Tibial nerve (tissue), 4 donors: ENCODE results near the gene KCNJ6. TPM values are rescaled to one million over a fixed set of nuclear protein-coding genes. Genes with fewer than 3 reads are reported as not detected.

Experiments used
- DNase-seq, 2 donors: peaks; one replicate each; pipeline ENCODE4 v3.0.0-alpha.2; 2019; ENCODE audit warnings: low spot score in 2 of 2
- H3K27ac ChIP-seq, 4 donors: fragments of 200-600 bp; sonication (generic) in 3 of 4; one replicate each; pipeline ENCODE4 v1.5.1; 2017 to 2019; ENCODE audit warnings: mild to moderate bottlenecking in 1 of 4
- H3K27me3 ChIP-seq, 2 donors: fragments of 200-600 bp; sonication (generic) in 1 of 2; one replicate each; pipeline versions ENCODE4 v1.5.1 to v1.6.0; 2017 to 2019
- H3K36me3 ChIP-seq, 3 donors: fragments of 200-600 bp; sonication (generic); one replicate each; pipeline ENCODE4 v1.5.1; 2018 to 2019
- H3K4me1 ChIP-seq, 4 donors: fragments of 200-600 bp; sonication (generic) in 3 of 4; one replicate each; pipeline ENCODE4 v1.5.1; 2017 to 2019
- H3K4me3 ChIP-seq, 4 donors: fragments of 200-600 bp; sonication (generic) in 3 of 4; one replicate each; pipeline ENCODE4 v1.5.1; 2017 to 2019; ENCODE audit warnings: mild to moderate bottlenecking in 1 of 4, moderate library complexity in 1 of 4
- H3K9me3 ChIP-seq, 4 donors: fragments of 200-600 bp; sonication (generic) in 3 of 4; one replicate each; pipeline ENCODE4 v1.5.1; 2017 to 2019
- CTCF ChIP-seq, 5 experiments: fragments of 200-600 bp in 3 of 5; fragments of 450-650 bp in 2 of 5; sonication (generic) in 3 of 5; IDR thresholded peaks; one replicate each; pipeline ENCODE4 v1.5.1; 2016 to 2019; ENCODE audit warnings: antibody characterized with exemption in 5 of 5, mild to moderate bottlenecking in 3 of 5, moderate library complexity in 2 of 5
- EP300 ChIP-seq, 2 donors: sonication (generic); formaldehyde crosslinking; IDR thresholded peaks; one replicate each; pipeline ENCODE4 v1.6.1; 2017; ENCODE audit warnings: antibody characterized with exemption in 2 of 2, mild to moderate bottlenecking in 1 of 2
- POLR2A ChIP-seq, 2 donors: fragments of 450-650 bp; IDR thresholded peaks; one replicate each; pipeline ENCODE4 v1.6.1; 2017; ENCODE audit warnings: antibody characterized with exemption in 2 of 2, mild to moderate bottlenecking in 2 of 2, moderate library complexity in 2 of 2
- WGBS, 2 donors: methylation state at CpG; one replicate each; pipeline ENCODE4 v1.1.5; 2018; 5-methylcytosine and 5-hydroxymethylcytosine counted together
- total RNA-seq, 4 donors: library from RNA; depleted of rRNA; stranded (reverse); fragments of >200 nt; gene quantifications; one replicate each; pipeline ENCODE4 v1.1.0, GENCODE V29; 2016

KCNJ6 gene
- total RNA-seq, 4 donors from 2014 or later: not detected

- H3K27ac ChIP-seq: no peak overlapping the region
- no peaks in the 10 kb centered on the region for H3K27me3 ChIP-seq
- H3K4me3 ChIP-seq: no peak overlapping the region
- no peaks in the 10 kb centered on the region for H3K36me3 ChIP-seq
- H3K4me1 ChIP-seq: peaks cover 0 to 9% (median 3%) of the 10 kb centered on the region in 4 donors
- WGBS, 2 donors: 45 to 50% methylated on average over 5 of the region's 5 CpGs
- DNase-seq: no peak
- TF ChIP-seq POLR2A (IDR thresholded peaks at IDR 0.05) (no peak), CTCF (IDR thresholded peaks at IDR 0.05) (no peak), EP300 (IDR thresholded peaks at IDR 0.05) (no peak)
- H3K9me3 ChIP-seq: no peaks in the 10 kb centered on the region
Measured at GRCh38 chr21:37568916-37569315, 347.3 kb downstream of the KCNJ6 start.

- no peaks in the 10 kb centered on the region for H3K9me3 ChIP-seq
- no peaks in the 10 kb centered on the region for H3K36me3 ChIP-seq
- H3K27ac ChIP-seq: no peak overlapping the region
- 72 to 75% methylated on average over 6 of the region's 6 CpGs for WGBS, 2 donors
- H3K4me1 ChIP-seq: peaks cover 0 to 10% (median 3%) of the 10 kb centered on the region in 4 donors
- no peak overlapping the region for H3K4me3 ChIP-seq
- no peak for DNase-seq
- H3K27me3 ChIP-seq: no peaks in the 10 kb centered on the region
- no peak for TF ChIP-seq EP300 (IDR thresholded peaks at IDR 0.05)
- no peak for TF ChIP-seq POLR2A (IDR thresholded peaks at IDR 0.05)
- TF ChIP-seq CTCF (IDR thresholded peaks at IDR 0.05): no peak
Measured at GRCh38 chr21:37568415-37568814, 347.8 kb downstream of the KCNJ6 start.

GRCh38 chr21:37566790-37567615, 349.3 kb downstream of the KCNJ6 start:
- 82 to 86% methylated on average over 14 of the region's 14 CpGs for WGBS, 2 donors
- H3K27me3 ChIP-seq: no peaks in the 10 kb centered on the region
- peaks cover 0 to 16% (median 8%) of the 10 kb centered on the region in 4 donors for H3K4me1 ChIP-seq
- no peaks in the 10 kb centered on the region for H3K9me3 ChIP-seq
- no peaks in the 10 kb centered on the region for H3K36me3 ChIP-seq
- TF ChIP-seq EP300 (IDR thresholded peaks at IDR 0.05) (no peak), CTCF (IDR thresholded peaks at IDR 0.05) (no peak), POLR2A (IDR thresholded peaks at IDR 0.05) (no peak)
- no peak overlapping the region for H3K27ac ChIP-seq
- DNase-seq: no peak
- H3K4me3 ChIP-seq: no peak overlapping the region

GRCh38 chr21:37565530-37566223, 350.6 kb downstream of the KCNJ6 start:
- Histone ChIP-seq H3K4me3 (no peak overlapping the region), H3K27me3 (no peaks in the 10 kb centered on the region), H3K4me1 (peaks cover 0 to 16% (median 8%) of the 10 kb centered on the region in 4 donors), H3K27ac (peak overlapping the region in 1 of 4 donors; percentile 92), H3K36me3 (no peaks in the 10 kb centered on the region), H3K9me3 (no peaks in the 10 kb centered on the region)
- 81 to 85% methylated on average over 14 of the region's 14 CpGs for WGBS, 2 donors
- no peak for TF ChIP-seq POLR2A (IDR thresholded peaks at IDR 0.05)
- TF ChIP-seq CTCF (IDR thresholded peaks at IDR 0.05): no peak
- TF ChIP-seq EP300 (IDR thresholded peaks at IDR 0.05): no peak
- DNase-seq: no peak
